ENCODE results near the gene KIN.
"Not testable (repeated sequence)": the region's sequence is repeated elsewhere in the genome, so short reads cannot be mapped to it uniquely, and the experiment has no call there.

The KIN gene, protein sequence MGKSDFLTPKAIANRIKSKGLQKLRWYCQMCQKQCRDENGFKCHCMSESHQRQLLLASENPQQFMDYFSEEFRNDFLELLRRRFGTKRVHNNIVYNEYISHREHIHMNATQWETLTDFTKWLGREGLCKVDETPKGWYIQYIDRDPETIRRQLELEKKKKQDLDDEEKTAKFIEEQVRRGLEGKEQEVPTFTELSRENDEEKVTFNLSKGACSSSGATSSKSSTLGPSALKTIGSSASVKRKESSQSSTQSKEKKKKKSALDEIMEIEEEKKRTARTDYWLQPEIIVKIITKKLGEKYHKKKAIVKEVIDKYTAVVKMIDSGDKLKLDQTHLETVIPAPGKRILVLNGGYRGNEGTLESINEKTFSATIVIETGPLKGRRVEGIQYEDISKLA

DNA sequence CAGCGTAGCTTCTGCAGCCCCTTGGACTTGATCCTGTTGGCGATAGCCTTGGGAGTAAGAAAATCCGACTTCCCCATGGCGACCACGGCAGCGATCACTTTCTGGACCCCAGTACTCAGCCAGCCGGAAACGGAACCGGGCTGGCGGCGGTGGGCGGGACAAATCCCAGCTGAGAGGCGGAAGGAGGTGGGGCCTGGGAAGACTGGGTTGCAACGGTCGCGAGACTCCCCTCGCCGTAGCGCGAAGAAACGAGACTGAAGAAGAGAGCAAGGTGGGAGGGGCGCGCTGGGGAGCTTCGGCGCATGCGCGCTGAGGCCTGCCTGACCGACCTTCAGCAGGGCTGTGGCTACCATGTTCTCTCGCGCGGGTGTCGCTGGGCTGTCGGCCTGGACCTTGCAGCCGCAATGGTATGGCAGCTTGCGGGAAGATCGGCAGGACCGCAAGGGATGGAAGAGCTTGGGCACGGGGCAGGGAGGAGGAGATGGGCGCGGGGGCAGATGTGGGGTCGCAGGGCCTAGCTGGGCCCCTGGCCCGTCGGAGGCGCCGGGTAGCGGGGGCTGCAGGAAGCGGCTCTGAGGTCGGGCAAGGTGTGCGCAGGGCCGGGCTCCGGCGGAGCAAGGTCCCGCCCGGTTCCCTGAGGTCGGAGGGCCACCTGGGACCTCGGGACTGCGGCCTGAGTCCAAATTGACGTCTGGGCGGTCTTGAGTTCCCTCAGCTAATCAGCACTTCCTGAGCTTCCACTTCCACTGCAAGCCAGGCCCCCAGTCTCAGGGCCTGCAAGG, at the start of gene KIN, which contains the start of gene ATP5F1C:
KIN (minus strand) TSS at position 137 of the 782 bp plus-strand sequence; CDS start at position 77, 60 bp downstream.
ATP5F1C (plus strand) TSS at position 321 of the 782 bp plus-strand sequence; CDS start at position 352, 31 bp downstream.
- peak; percentile 94 to 97 (median 96) for DNase-seq

DNA sequence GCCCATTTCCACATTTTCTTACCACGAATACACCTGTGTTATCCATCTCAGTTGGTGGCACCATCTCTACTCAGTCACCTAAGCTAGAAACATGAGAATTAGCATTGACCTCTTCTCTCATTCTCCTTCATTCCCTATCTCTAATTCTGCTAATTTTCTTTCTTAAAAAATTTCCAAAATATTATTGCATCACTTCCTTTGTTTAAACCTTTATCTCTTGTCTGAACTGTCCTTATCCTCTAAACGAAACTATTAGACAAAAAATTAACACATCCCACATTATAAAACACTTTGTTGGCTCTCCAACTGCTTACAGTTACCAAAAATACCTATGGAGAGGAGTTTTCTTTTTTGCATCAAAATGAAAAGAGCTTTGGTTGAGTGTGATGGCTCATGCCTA, 48.8 kb upstream of the KIN start:
- no peak for DNase-seq

DNA sequence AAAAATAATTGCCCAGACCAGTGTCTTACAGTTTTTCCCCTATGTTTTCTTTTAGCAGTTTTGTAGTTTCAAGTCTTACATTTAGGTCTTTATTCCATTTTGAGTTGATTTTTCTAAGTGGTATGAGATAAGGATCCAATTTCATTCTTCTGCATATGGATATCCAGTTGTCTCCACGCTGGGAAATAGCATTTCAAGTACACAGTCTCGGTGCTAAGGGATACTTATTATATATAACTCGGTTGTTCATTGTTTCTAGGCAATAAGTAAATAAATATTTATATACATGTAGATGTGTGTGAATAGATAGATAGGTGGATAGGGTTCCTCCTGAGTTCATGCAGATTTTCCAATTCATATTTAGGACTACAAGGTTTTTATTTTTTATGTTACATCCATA, 46.5 kb upstream of the KIN start:
- DNase-seq, result no peak

DNA sequence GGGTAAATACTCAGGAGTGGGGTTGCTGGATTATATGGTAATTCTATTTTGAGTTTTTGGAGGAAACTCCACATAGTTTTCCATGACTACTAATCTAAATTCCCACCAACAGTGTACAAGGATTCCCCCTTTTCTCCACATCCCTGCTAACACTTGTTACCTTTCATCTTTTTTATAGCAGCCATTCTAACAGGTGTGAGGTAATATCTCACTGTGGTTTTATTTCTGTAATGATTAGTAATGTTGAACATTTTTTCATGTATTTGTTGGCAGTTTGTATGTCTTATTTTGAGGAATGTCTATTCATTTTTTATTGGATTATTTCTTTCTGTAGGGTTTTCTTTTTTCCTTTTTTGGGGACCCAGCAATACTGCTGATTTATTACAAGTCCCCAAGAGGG, 45.4 kb upstream of the KIN start:
- DNase-seq, result no peak

DNA sequence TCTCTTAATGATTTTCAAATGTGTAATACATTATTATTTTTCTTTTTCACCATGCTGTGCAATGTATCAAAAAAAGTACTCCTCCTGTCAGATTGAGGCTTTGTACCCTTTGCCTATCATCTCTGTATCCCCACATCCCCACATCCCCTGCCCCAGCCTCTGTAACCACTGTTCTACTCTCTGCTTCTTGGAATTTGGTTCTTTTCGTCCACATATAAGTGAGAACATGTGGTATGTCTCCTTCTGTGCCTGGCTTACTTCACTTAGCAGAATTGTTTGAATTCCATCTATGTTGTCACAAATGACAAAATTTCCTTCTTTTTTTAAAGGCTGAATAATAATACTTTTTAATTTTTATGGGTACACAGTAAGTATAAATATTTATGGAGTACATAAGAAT, 44.3 kb upstream of the KIN start:
- no peak for DNase-seq

DNA sequence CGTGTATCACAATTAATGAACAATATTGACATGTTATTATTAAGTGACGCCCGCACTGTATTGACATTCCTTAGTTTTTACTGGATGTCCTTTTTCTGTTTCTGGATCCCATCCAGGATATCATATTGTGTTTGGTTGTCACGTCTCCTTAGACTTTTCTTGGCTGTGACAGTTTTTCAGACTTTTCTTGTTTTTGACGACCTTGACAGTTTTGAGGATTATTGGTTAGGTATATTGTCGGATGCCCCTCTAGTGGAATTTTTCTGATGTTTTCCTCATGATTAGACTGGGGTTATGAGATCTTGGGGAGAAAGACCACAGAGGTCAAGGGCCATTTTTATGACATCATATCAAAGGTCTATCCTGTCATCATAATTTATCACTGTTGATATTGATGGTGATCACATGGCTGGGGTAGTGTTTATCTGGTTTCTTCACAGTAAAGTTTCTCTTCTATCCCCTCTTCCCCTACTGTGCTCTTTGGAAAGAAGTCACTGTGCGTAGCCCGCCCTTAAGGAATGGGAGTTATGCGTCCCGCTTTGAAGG, 41.6 kb upstream of the KIN start:
- no peak for DNase-seq

DNA sequence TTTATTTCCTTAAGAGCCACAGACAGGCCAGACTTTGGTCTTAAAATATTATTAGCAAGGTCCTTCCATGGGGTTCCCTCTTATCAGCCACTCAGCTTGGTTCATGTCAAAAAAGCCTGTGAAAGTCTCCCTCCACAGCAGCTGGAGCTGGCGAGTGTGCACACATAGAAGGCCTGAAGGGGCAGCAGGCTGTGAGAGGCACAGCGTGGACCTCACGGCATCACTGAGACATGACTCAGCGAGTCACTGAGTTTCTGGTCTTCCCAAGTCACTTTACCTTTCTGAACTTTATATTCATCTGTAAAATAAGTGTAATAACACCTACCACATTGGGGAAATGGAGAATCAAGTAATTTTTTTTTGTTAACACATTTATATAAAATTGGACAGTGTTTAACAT, 39.2 kb upstream of the KIN start:
- DNase-seq, result no peak

DNA sequence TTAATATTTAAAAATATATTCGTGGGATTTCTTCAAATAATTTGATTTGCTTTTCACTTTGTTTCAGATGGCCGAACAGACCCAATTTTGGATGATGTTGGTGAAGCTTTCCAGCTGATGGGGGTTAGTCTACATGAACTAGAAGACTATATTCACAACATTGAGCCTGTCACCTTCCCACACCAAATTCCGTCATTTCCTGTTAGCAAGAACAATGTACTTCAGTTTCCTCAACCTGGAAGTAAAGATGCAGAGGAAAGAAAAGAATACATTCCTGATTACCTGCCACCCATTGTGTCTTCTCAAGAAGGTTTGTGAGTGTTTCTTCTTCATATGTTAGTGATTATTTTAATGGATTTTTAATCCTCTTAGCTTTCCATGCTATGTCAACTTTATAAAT, 36.5 kb upstream of the KIN start:
- no peak for DNase-seq

DNA sequence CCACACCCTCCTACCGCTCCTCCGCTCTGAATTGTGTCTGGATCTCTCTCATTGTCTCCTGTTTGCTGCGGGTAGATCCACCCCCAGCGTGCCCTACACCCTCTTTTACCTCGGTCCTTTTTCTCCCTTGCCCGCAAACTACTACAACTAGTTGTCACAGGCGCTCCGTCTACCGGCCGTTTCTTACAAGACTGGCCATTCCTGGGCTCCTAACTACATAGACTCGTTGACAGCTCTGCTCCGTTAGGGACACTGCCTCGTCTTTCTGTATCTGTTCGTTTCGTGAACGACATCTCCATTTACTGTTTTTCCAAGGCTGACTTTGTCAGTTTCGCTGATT, 31.3 kb upstream of the KIN start:
- peak in 1 of 6 experiments; percentile 6 for DNase-seq

DNA sequence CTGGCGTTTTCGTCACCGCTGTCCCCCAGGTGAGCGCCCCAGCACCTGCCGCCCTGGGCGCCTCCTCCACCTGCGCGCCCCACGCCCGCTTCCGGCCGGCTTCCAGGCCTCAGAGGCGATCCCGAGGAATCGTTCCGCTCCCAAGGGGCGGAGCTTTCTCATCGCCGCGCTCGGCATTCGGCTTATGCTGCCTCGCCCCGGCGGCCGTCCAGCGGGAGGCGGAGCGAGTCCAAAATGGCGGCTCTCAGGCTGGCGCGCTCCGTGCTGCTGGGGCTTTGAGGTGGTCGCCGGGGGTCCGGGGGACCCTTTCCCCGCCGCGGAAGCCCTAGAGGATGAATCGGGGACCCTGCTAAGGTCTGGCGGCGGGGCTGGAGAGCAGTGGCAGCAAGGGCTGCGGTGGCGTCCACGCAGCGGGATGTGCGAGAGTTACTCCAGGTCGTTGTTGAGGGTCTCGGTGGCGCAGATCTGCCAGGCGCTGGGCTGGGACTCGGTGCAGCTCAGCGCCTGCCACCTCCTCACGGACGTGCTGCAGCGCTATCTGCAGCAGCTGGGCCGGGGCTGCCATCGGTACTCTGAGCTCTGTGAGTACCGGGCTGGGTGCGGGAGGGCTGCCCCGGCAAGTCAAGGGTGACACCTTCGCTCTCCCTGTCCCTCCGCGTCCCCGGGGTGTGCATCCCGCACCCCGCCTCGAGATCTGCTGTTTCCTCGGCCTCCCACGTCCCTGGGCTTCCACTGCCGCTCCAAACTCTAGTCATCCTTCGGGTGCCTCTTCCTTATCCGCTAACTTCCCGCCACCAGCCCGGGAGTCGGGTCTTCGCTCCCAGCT, 30.7 kb upstream of the KIN start, which contains the start of gene TAF3:
TAF3 (plus strand) TSS at position 211 of the 826 bp plus-strand sequence; CDS start at position 416, 205 bp downstream.
- DNase-seq, result peak; percentile 82 to 91 (median 88)

DNA sequence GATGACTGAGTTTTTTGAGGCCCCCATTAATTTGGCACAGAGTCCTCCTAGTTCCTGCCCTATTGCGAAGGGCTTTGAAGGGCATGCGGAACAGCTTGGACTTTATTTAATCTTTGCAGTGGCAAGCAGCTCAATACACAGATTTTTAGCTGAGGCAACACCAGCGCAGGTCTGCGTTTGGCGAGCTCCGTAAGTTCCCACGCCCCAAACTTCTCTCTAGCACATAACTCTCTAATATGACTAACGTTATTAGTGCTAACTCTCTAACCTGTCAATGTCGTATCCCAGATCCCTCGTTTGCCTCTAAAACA, 30.1 kb upstream of the KIN start:
- DNase-seq, result no peak

DNA sequence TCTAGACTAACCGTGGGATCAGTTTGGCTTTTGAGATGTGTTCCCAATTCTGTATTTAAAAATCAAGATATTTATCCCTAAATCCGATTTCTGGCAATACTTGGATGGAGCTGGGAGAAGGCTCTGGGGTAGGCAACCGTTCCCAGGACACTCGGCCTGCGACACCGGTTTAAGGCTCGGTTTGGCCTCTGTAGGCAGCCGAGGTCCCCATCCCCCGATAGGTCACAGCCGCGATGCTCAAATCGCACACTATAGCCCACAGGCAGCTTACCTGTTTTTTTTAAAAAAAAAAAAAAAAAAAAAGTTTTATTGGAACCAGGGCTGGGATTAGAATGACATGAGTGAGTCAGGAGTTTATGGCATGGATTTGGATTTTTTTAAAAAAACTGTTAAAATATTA, 29.8 kb upstream of the KIN start:
- peak in 1 of 6 experiments; percentile 0 for DNase-seq

DNA sequence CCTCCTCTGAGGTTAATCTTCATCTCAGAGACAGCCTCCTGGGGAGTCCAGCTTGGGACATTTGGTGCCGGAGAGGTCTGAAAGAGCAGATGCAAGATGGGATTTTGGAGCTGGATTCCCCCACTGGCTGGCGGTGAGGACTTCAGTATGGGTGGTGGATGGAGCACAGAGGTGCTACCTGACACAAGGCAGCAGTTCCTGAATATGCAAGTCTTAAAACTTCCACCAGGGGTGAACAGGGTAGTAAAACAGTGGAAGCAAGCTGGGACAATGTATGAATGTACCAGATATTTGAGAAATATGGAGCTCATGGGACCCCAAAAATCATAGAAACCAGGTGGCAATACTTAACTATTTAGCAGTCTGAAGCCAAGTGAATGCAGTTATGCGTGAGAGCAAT, 25.7 kb upstream of the KIN start:
- no peak for DNase-seq

DNA sequence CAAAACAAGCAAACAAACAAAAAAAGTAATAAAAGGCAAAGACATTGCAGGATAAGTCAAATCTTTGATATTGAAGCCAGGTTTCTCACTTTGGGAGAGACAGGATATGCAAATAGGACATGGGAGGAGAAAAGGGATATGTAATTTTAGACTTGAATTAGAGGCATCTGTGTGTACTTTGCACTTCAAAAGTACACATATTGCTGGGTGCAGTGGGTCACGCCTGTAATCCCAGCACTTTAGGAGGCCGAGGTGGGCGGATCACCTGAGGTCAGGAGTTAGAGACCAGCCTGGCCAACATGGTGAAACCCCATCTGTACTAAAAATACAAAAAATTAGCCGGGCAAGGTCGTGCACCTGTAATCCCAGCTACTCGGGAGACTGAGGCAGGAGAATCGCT, 23.9 kb upstream of the KIN start:
- DNase-seq, result not testable (repeated sequence)

DNA sequence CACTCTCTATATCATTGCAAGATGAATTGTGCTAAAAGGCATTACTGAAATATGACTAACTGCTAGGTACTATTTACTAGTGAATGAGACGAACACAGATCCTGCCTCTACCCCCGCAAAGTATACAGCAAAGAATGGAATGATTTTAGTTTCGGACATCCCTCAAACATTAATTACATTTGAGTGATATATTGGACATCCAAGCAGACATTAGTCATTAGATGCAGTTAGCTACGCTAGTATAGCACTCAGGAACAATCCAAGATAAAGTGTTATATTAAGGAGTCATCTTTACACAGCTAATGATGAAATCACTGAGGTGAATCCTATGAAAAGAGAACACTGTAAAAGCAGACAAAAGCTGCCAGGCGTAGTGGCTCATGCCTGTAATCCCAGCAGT, 23.2 kb upstream of the KIN start:
- DNase-seq, result no peak

DNA sequence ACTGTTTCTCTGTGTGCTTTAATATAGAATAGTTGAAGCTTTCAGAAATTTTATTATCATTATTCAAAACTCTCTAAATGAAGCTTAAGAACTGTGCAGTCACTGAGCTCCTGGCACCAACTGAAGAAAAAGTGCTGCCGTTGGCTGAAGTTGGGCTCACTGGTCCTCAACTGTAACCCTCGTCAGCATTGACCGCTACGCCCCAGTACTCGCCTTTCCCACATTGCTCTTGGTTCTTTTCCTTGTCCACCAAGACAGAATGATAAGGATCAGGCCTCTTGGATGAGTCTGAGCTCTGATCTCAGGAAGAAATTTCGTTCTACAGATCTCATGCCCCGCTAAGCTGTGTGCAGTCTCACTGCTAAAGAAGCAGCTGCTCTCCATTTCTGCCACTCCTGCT, 22.6 kb upstream of the KIN start:
- DNase-seq, result no peak

DNA sequence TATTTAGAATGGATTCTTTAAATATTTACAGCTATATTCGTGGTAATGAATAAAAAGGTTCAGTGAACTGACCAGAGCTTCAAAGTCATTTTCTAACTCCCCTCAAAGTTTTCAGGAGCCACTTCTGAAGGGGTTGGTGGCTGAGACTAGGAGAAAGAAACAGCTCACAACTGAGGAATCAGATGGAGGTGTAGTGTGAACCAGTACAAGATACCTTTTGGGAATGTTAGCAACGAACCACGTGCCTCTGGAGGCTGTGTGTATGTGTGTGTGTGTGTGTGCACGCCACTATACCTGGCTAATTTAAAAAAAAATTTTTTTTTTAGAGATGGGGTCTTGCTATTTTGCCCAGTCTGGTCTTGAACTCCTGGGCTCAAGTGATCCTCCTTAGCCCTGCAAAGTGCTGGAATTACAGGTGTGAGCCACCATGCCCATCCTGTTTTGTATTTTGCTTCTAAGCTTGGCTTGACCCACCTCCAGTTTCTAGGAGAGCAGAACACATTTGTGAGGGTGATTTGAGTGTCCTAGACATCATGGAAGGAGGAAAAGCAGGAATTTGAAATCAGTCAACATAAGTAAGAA, 21.0 kb upstream of the KIN start:
- no peak for DNase-seq

DNA sequence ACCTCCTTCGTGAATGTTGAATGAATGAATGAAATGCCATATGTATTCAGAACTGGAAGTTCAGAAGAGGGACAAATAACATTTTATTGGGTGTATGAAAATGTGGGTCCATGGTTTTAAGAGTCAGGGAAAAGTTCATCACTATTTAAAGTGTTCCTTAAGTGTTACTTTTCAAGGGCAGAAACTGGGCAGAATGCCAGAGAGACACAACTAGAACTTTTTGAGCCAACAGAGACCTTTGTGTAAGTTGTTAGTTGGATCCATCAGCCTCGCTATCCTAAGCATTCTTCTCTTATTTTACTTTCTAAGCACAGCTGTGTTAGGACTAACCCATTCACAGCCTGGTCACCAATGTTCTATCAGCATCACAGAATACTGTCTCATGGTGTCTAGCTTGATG, 16.9 kb upstream of the KIN start:
- no peak for DNase-seq

DNA sequence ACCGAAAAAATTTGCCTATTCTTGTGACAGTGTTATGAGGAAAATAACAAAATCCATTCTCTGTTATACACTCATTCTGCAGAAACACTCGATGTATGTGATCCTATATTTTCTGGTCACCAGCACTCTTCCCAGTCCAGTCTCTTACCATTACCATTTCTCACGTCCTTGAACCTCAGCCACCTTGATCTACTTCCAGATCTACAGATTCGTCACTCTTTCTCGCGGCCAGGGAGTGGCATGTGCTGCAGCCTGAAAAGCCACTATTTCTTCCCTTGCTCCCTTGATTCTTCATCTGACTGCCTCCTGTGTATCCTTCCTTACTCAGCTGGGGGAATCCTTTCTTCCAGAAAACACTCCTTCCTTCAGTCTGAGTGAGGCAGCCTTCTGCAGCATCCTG, 16.4 kb upstream of the KIN start:
- no peak for DNase-seq

DNA sequence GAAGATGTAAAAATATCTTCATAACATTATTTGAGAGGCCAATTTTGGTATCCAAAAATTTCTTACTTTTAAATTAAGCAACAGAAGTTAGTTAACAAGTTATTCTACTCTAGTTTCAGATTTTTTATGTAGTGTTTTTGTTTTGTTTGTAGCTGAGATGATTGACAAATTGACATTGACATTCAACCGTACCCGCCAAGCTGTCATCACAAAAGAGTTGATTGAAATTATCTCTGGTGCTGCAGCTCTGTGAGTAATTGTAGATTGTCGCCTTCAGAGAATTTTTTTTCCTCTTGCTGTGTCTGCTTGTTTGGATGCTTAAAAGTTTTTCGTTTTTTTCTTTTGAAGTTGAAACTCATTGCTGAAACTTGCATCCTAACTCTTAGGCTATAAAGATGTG, 14.8 kb upstream of the KIN start:
- DNase-seq, result no peak

DNA sequence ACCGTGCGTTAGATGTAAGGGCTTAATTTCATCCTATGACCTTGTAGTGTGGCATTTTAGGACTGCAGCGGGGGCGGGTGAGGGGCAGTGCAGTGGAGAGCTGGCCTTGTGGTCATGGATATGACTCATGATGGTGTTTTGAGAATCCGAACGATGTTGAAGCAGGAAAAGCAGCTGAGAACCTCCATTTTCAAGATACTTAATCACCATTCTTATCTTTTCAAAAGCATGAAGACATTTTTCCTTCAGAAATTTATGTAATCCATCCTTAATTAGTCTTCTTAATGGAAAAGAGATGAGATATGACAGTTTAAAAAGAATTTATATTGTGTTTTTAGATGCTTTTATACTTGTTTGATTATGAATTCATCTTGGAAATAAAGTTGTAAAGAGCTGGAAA, 9.8 kb upstream of the KIN start:
- DNase-seq, result no peak

DNA sequence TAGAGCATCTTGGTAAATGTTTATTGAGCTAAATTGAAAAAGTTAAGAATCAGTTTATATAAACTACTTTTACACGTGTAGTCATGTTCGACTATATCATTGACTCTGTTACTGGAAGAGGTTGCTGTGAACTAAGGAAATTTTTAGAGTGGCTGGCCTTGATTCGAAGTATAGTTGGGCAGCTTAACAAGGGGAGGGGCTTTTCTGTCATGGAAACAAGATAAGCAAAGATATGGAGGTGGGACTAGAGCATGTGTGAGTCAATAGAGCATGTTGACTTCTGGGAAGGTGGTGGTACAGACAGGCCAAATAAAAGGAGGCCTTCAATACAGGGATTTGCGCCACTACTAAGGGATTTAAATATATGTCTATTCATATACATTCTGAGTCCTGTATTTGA, 7.8 kb upstream of the KIN start:
- DNase-seq, result no peak
